H1 (cell line): ENCODE measurements around the gene SATB2. TPM values are rescaled to one million over a fixed set of nuclear protein-coding genes. Genes with fewer than 3 reads are reported as not detected.

Experiments
- CTCF ChIA-PET: fragments of 300-600 bp; sonication (Branson Sonifier 250); formaldehyde crosslinking; loops from one replicate; lab custom pipeline; 2021; ENCODE audit not compliant: partially characterized antibody; lab: Charles Lee
- POLR2A ChIA-PET: fragments of 300-600 bp; sonication (Branson Sonifier 250); formaldehyde crosslinking; loops from one replicate; lab custom pipeline; 2021; ENCODE audit warnings: inconsistent platforms; ENCODE audit not compliant: partially characterized antibody; lab: Charles Lee
- DNase-seq, 2 experiments: peaks; one replicate each; pipeline versions ENCODE4 v3.0.0 to v3.0.0-alpha.2; 2010 to 2022; ENCODE audit warnings: low spot score in 2 of 2, low read depth in 1 of 2, mixed read lengths in 1 of 2
- FAIRE-seq: peaks from 2 replicates; lab custom pipeline; 2011; peaks lifted over from hg19 to GRCh38; lab: Jason Lieb, UNC
- H2AFZ ChIP-seq: 2 replicates; pipeline ENCODE4 v1.8.1; 2012; ENCODE audit warnings: low read length, inconsistent platforms
- H2AK5ac ChIP-seq: 2 replicates; pipeline ENCODE4 v1.6.1; 2013; ENCODE audit warnings: low read depth, low read length
- H2BK120ac ChIP-seq: replicated peaks from 2 replicates; pipeline ENCODE3; 2013; ENCODE audit warnings: low read depth, low read length, inconsistent platforms
- H2BK12ac ChIP-seq: 2 replicates; pipeline ENCODE4 v1.6.1; 2013; ENCODE audit warnings: low read depth, low read length
- H2BK15ac ChIP-seq: 2 replicates; pipeline ENCODE4 v1.6.1; 2013; ENCODE audit warnings: low read length
- H2BK20ac ChIP-seq: 2 replicates; pipeline ENCODE4 v1.6.1; 2013; ENCODE audit warnings: low read length
- H2BK5ac ChIP-seq: 2 replicates; pipeline ENCODE4 v1.6.1; 2013; ENCODE audit warnings: low read depth, low read length
- H3K14ac ChIP-seq: 2 replicates; pipeline ENCODE4 v1.6.1; 2013; ENCODE audit warnings: inconsistent platforms; ENCODE audit not compliant: insufficient read length
- H3K18ac ChIP-seq: 2 replicates; pipeline ENCODE4 v1.6.1; 2013; ENCODE audit warnings: low read length; ENCODE audit errors: extremely low read depth
- H3K23ac ChIP-seq: 2 replicates; pipeline ENCODE4 v1.6.1; 2013; ENCODE audit warnings: inconsistent platforms; ENCODE audit not compliant: insufficient read length
- H3K23me2 ChIP-seq: 2 replicates; pipeline ENCODE4 v1.6.1; 2013; ENCODE audit warnings: low read depth, low read length
- H3K27ac ChIP-seq: 2 replicates; pipeline ENCODE4 v1.6.1; 2011; ENCODE audit warnings: low read depth, low read length, inconsistent platforms
- H3K27me3 ChIP-seq, 4 experiments: replicated peaks in 1 of 4; 1 replicate in 1 of 4; 2 replicates in 3 of 4; pipeline versions ENCODE4 v1.6.1 to v1.8.1; 2011 to 2013; ENCODE audit warnings: low read length in 3 of 4, mild to moderate bottlenecking in 3 of 4, inconsistent platforms in 2 of 4, mixed read lengths in 2 of 4, moderate library complexity in 1 of 4; ENCODE audit not compliant: control insufficient read depth in 3 of 4, insufficient read depth in 3 of 4; ENCODE audit errors: extremely low read depth in 1 of 4
- H3K36me3 ChIP-seq, 4 experiments: 2 replicates each; pipeline versions ENCODE4 v1.6.1 to v1.8.1; 2011 to 2013; ENCODE audit warnings: mild to moderate bottlenecking in 4 of 4, low read length in 3 of 4, moderate library complexity in 2 of 4, control low read depth in 1 of 4, inconsistent platforms in 1 of 4; ENCODE audit not compliant: insufficient read depth in 4 of 4, control insufficient read depth in 2 of 4
- H3K4ac ChIP-seq: replicated peaks from 2 replicates; pipeline ENCODE3; 2013; ENCODE audit warnings: low read length, low read depth, mixed read lengths, inconsistent platforms; ENCODE audit not compliant: insufficient read length
- H3K4me1 ChIP-seq, 4 experiments: replicated peaks in 1 of 4; 1 replicate in 1 of 4; 2 replicates in 3 of 4; pipeline versions ENCODE4 v1.6.1 to v1.8.1; 2011 to 2013; ENCODE audit warnings: low read length in 3 of 4, inconsistent platforms in 2 of 4, mixed read lengths in 1 of 4; ENCODE audit not compliant: insufficient read depth in 4 of 4, control insufficient read depth in 3 of 4
- H3K4me2 ChIP-seq, 2 experiments: 2 replicates each; pipeline versions ENCODE4 v1.6.1 to v1.8.1; 2011 to 2013; ENCODE audit warnings: low read depth in 2 of 2, low read length in 2 of 2, control low read depth in 1 of 2, inconsistent platforms in 1 of 2, mild to moderate bottlenecking in 1 of 2; ENCODE audit not compliant: insufficient read depth in 1 of 2
- H3K4me3 ChIP-seq, 4 experiments: fragments of 200-600, 300-600 bp in 1 of 4; sonication (generic), shearing (Covaris generic), sonication (Bioruptor Twin) in 1 of 4; 2 replicates each; pipeline versions ENCODE4 v1.5.1 to v1.8.1; 2011 to 2016; ENCODE audit warnings: low read length in 4 of 4, low read depth in 3 of 4, control low read depth in 2 of 4, inconsistent platforms in 2 of 4, mild to moderate bottlenecking in 2 of 4, mixed read lengths in 1 of 4, moderate library complexity in 1 of 4; ENCODE audit not compliant: insufficient read depth in 2 of 4; ENCODE audit errors: extremely low read depth in 1 of 4
- H3K56ac ChIP-seq: replicated peaks from 2 replicates; pipeline ENCODE3; 2013; ENCODE audit warnings: low read depth, mild to moderate bottlenecking, mixed read lengths, low read length, inconsistent platforms; ENCODE audit not compliant: insufficient read length
- H3K79me1 ChIP-seq: 2 replicates; pipeline ENCODE4 v1.6.1; 2013; ENCODE audit warnings: low read depth, low read length, control low read depth
- H3K79me2 ChIP-seq, 2 experiments: 2 replicates each; pipeline versions ENCODE4 v1.6.1 to v1.8.1; 2012 to 2013; ENCODE audit warnings: low read length in 2 of 2, mild to moderate bottlenecking in 2 of 2, inconsistent platforms in 1 of 2; ENCODE audit not compliant: insufficient read depth in 2 of 2, control insufficient read depth in 1 of 2
- H3K9ac ChIP-seq, 4 experiments: replicated peaks in 1 of 4; 1 replicate in 1 of 4; 2 replicates in 3 of 4; pipeline versions ENCODE4 v1.6.1 to v1.8.1; 2011 to 2013; ENCODE audit warnings: low read depth in 3 of 4, low read length in 3 of 4, control low read depth in 2 of 4, mild to moderate bottlenecking in 2 of 4, moderate library complexity in 2 of 4, inconsistent platforms in 1 of 4; ENCODE audit errors: extremely low read depth in 1 of 4
- H3K9me3 ChIP-seq, 2 experiments: 2 replicates each; pipeline versions ENCODE4 v1.6.1 to v1.8.1; 2012 to 2013; ENCODE audit warnings: mild to moderate bottlenecking in 2 of 2, moderate library complexity in 2 of 2, control low read depth in 1 of 2, inconsistent platforms in 1 of 2, low read depth in 1 of 2, low read length in 1 of 2, mixed read lengths in 1 of 2; ENCODE audit not compliant: insufficient read depth in 2 of 2
- H4K20me1 ChIP-seq, 2 experiments: replicated peaks in 1 of 2; 2 replicates each; pipeline versions ENCODE3 to v1.8.1; 2011 to 2013; ENCODE audit warnings: inconsistent platforms in 2 of 2, low read length in 2 of 2, mild to moderate bottlenecking in 1 of 2; ENCODE audit not compliant: insufficient read depth in 2 of 2, control insufficient read depth in 1 of 2
- H4K5ac ChIP-seq: 2 replicates; pipeline ENCODE4 v1.6.1; 2013; ENCODE audit warnings: low read length, low read depth, mixed read lengths, inconsistent platforms; ENCODE audit not compliant: insufficient read length
- H4K8ac ChIP-seq: 2 replicates; pipeline ENCODE4 v1.8.0; 2013; ENCODE audit warnings: mild to moderate bottlenecking, moderate library complexity, low read length, inconsistent platforms; ENCODE audit not compliant: insufficient read depth; ENCODE audit errors: extremely low read depth
- H4K91ac ChIP-seq: replicated peaks from 2 replicates; pipeline ENCODE3; 2013; ENCODE audit warnings: low read length, mixed read lengths, inconsistent platforms; ENCODE audit not compliant: insufficient read length
- ASH2L ChIP-seq: fragments of 200-600, 300-600 bp; sonication (generic); IDR thresholded peaks from one replicate; pipeline ENCODE4 v1.7.1; 2017; ENCODE audit warnings: low read length
- BRCA1 ChIP-seq: IDR thresholded peaks from 2 replicates; pipeline ENCODE4 v1.6.1; 2012; ENCODE audit warnings: low read depth, low read length, improper control_type of control experiment
- CEBPB ChIP-seq: IDR thresholded peaks from 2 replicates; pipeline ENCODE4 v1.6.1; 2012; ENCODE audit warnings: low read depth, low read length
- HDAC6 ChIP-seq: IDR thresholded peaks from one replicate; pipeline ENCODE4 v1.7.1; 2012; ENCODE audit warnings: low read depth, mild to moderate bottlenecking, inconsistent platforms, low read length, moderate library complexity
- JUN ChIP-seq: IDR thresholded peaks from 2 replicates; pipeline ENCODE4 v1.6.1; 2011; ENCODE audit warnings: low read depth, mild to moderate bottlenecking, improper control_type of control experiment, low read length
- RAD21 ChIP-seq, 2 experiments: IDR thresholded peaks in 1 of 2; conservative IDR thresholded peaks in 1 of 2; 2 replicates each; pipeline ENCODE4 v1.6.1; 2011; ENCODE audit warnings: low read depth in 2 of 2, low read length in 2 of 2, improper control_type of control experiment in 1 of 2, inconsistent platforms in 1 of 2, mild to moderate bottlenecking in 1 of 2, moderate library complexity in 1 of 2
- RFX5 ChIP-seq: IDR thresholded peaks from 2 replicates; pipeline ENCODE4 v1.6.1; 2011; ENCODE audit warnings: low read depth, low read length, improper control_type of control experiment, borderline replicate concordance
- RNF2 ChIP-seq: fragments of 200-900, 300-1000 bp; sonication (generic); IDR thresholded peaks from 2 replicates; pipeline ENCODE4 v1.7.1; 2016; ENCODE audit warnings: borderline replicate concordance, low read depth, mild to moderate bottlenecking, antibody characterized with exemption, low read length; ENCODE audit not compliant: poor library complexity, severe bottlenecking; ENCODE audit errors: missing control alignments
- SP4 ChIP-seq: IDR thresholded peaks from 2 replicates; pipeline ENCODE4 v1.6.1; 2012; ENCODE audit warnings: low read length, inconsistent platforms
- SUZ12 ChIP-seq: fragments of 200-600 bp; sonication (generic); IDR thresholded peaks from 2 replicates; pipeline ENCODE4 v1.6.1; 2012; ENCODE audit warnings: mild to moderate bottlenecking, inconsistent platforms, low read length, moderate library complexity, mixed read lengths
- TAF7 ChIP-seq: optimal IDR thresholded peaks from 2 replicates; pipeline ENCODE3; 2011; ENCODE audit warnings: low read depth, mild to moderate bottlenecking, inconsistent platforms, low read length, moderate library complexity, borderline replicate concordance
- TCF12 ChIP-seq: IDR thresholded peaks from 2 replicates; pipeline ENCODE4 v1.6.1; 2011; ENCODE audit warnings: low read depth, mild to moderate bottlenecking, low read length
- TEAD4 ChIP-seq: IDR thresholded peaks from 2 replicates; pipeline ENCODE4 v1.6.1; 2012; ENCODE audit warnings: low read depth, low read length, inconsistent platforms, mixed read lengths
- WGBS, 2 experiments: shearing (Covaris generic) in 1 of 2; methylation state at CpG; one replicate each; pipeline versions ENCODE4 v1.1.6 to v1.1.7; 2013 to 2015; ENCODE audit warnings: low lambda C conversion rate in 2 of 2, mixed read lengths in 2 of 2, inconsistent platforms in 1 of 2, low coverage in 1 of 2, missing lambda C conversion rate in 1 of 2; ENCODE audit not compliant: insufficient replicate concordance in 2 of 2, insufficient coverage in 1 of 2, insufficient read length in 1 of 2; ENCODE audit errors: extremely low coverage in 1 of 2, missing lambda C conversion rate in 1 of 2; 5-methylcytosine and 5-hydroxymethylcytosine counted together
- polyA plus RNA-seq, 7 experiments: library from polyadenylated mRNA; depleted of rRNA in 3 of 7; stranded (reverse) in 5 of 7; unstranded in 2 of 7; fragments of >200 nt in 5 of 7; fragments of 200-250 nt in 2 of 7; gene quantifications; 1 replicate in 5 of 7; 2 replicates in 1 of 7; 4 replicates in 1 of 7; pipeline versions ENCODE4 v1.2.1 to v1.2.3, GENCODE V29; 2011 to 2013; ENCODE audit warnings: missing spikeins in 2 of 7, mixed read lengths in 2 of 7
- total RNA-seq: library from RNA; stranded (reverse); fragmentation: NEBNext Ultra II Directional; extraction: Animal tissue kit (Norgen Biotek cat#: 25700); gene quantifications from 2 replicates; pipeline ENCODE4 v1.2.1, GENCODE V29; 2021

Gene SATB2
- total and polyA plus RNA-seq, 2 of the 8 experiments (the other 6 are each of a cell fraction or from before 2014, with no cell fraction given), result 1.3 to 5.7 TPM

DNA sequence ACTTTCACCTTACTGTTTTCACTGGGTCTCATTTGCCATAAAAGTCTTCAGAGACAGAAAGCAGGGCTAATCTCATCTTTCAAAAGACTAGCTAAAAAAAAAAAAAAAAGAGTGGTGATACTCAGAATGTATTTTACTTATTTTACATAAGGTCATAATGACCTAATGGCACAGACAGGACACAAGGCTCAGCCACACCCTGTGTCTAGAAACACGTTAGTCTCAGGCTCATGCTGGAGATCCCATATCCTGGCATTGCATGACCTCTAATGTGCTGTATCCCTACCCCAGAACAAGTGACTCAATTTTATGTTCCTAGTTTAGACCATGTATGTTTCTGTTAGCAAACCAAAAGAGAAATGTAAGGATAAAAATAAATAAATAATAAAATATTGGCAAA lies 115.4 kb downstream of the SATB2 start:
- Histone ChIP-seq H3K79me2 (no peaks in the 10 kb centered on the region), H3K4ac (no peak overlapping the region), H3K36me3 (no peaks in the 10 kb centered on the region), H3K4me3 (no peak overlapping the region), H2BK15ac (no peak overlapping the region), H3K79me1 (no peaks in the 10 kb centered on the region), H4K20me1 (no peaks in the 10 kb centered on the region), H4K5ac (no peak overlapping the region), H3K9me3 (no peaks in the 10 kb centered on the region), H3K4me2 (no peak overlapping the region), H2BK20ac (no peak overlapping the region), H2BK120ac (no peak overlapping the region), H2BK12ac (no peak overlapping the region), H3K56ac (no peak overlapping the region), H3K27ac (no peak overlapping the region), H3K23me2 (no peaks in the 10 kb centered on the region), H4K8ac (no peak overlapping the region), H3K4me1 (no peaks in the 10 kb centered on the region), H3K23ac (no peak overlapping the region), H3K9ac (no peak overlapping the region), H3K14ac (no peak overlapping the region), H2AFZ (no peak overlapping the region), H2AK5ac (no peak overlapping the region), H3K27me3 (no peaks in the 10 kb centered on the region), H4K91ac (no peak overlapping the region), H3K18ac (no peak overlapping the region), H2BK5ac (no peak overlapping the region)
- ChIA-PET POLR2A (no interaction called here), CTCF (interaction anchor here (0.8 to 1.1 kb wide), 2 partner anchors 102 to 122 kb away, joined by 3 read pairs; no protein-coding TSS in a partner anchor)
- TF ChIP-seq TEAD4 (no peak), JUN (no peak), BRCA1 (no peak), RAD21 (IDR thresholded peaks at IDR 0.05 in 1 of 2, conservative IDR thresholded peaks at IDR 0.05 in 1 of 2; ENCODE audit: low read depth in 2 of 2, low read length in 2 of 2) (no peak), TAF7 (no peak), HDAC6 (no peak), ASH2L (no peak), RNF2 (no peak), SP4 (no peak), SUZ12 (no peak), TCF12 (no peak), CEBPB (no peak), RFX5 (no peak)
- no peak for DNase-seq
- FAIRE-seq, result no peak
- 92% methylated on average over 1 of the region's 1 CpG; no CpG with 5 or more reads in 1 of the 2 experiments for WGBS, 2 experiments
